Measurements from ENCODE around the gene GAL3ST1.
"Not testable (repeated sequence)": the region's sequence is repeated elsewhere in the genome, so short reads cannot be mapped to it uniquely, and the experiment has no call there.

GAL3ST1 gene

DNA sequence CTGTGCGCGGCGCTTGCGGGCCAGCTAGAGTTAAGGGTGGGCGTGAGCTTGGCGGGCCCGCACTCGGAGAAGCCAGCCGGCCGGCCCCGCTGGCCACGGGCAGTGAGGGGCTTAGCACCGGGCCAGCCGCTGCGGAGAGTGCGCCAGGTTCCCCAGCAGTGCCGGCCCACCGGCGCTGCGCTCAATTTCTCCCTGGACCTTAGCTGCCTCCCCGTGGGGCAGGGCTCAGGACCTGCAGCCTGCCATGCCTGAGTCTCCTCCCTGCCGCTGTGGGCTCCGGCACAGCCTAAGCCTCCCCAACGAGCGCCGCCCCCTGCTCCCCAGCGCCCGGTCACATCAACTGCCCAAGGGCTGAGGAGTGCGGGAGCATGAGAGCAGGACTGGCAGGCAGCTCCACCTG lies 22.4 kb upstream of the GAL3ST1 start:
- DNase-seq (ENCODE audit: low read depth, low spot score): no peak

DNA sequence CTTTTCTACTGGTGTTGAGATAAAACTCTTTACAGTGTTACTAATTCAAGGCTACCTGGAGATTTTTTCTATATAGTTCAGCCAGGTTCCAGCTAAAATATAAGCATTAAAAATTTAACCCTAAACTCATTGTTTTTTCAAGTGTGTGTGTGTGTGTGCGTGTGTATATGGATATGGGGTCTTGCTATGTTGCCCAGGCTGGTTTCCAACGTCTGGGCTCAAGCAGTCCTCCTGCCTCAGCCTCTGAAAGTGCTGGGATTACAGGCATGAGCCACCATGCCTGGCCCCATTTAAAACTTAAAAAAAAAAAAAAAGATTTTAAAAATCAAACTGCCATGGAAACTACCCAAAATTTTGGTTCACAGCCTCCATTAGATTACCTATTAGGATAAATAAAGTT lies 21.7 kb upstream of the GAL3ST1 start:
- no peak for DNase-seq (ENCODE audit: low read depth, low spot score)

DNA sequence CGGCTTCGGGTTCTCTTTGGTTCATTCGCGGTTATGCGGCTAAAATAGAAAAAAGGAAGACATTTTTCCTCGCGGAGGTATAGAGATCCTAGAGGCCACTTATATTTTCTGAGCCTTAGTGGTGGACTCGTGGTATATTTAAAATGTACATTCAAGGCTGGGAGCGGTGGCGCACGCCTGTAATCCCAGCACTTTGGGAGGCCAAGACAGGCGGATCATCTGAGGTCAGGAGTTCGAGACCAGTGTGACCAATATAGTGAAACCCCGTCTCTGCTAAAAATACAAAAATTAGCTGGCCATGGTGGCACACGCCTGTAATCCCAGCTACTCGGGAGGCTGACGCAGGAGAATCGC lies 17.9 kb upstream of the GAL3ST1 start:
- not testable (repeated sequence) for DNase-seq (ENCODE audit: low read depth, low spot score)

DNA sequence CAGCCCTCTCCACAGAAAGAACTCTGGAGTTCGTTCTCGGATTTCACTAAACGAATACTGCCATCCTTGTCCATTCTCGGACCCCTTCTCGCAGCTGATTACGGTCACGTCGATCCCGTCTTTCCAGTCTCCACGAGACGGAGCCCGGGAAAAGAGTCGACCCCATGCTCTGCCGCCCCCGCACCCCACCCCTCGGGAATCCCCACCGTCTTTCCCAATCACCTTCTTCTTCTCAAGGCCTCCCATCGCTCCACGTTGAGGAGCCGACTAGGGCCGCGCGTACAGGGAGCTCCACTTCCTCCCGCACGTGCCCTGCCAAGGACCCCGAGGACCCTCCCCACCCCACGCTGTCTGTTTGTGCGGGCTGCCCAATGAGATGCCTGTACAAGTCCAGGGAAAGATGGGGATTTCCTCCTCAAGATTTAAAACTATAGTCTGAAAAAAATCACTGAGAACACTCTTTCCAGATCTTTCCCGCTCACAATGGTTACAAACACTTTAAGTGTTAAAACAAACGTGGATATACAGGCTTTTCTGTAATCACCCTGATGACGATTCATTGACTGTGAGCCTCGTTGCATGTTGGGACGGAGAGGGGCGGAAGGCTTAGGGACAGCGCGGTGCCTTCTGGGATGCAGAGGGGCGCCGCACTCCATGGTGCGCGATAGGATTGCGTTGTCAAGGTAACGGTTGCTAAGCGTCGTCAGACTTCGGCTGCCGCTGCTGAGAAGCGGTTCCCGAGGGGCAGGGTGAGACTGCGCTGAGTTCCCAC lies 17.3 kb upstream of the GAL3ST1 start, which contains the start of gene PES1:
Gene PES1, minus strand, starts transcription at position 323 of the 772 bp plus-strand sequence. Its CDS starts 77 bp downstream, at position 246.
- DNase-seq (ENCODE audit: low read depth, low spot score): peak; percentile 98

DNA sequence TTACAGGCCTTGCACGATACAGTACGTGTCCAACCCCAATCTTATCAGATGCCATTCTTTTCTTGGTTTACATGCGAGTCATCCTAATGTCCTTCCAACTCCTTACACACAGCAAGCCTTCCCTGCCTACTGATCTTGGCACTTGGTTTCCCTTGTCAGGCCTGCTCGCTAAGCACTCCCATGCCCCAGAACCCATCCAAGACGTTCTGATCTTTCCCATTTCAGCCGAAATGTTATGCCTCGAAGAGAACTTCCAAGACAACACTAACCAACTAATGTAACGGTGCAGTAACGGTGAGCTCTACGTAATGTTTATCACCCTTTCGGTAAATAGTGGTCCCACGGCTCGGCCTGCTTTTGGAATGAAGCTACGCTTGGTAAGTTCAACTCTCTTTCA lies 16.7 kb upstream of the GAL3ST1 start:
- DNase-seq (ENCODE audit: low read depth, low spot score): no peak

DNA sequence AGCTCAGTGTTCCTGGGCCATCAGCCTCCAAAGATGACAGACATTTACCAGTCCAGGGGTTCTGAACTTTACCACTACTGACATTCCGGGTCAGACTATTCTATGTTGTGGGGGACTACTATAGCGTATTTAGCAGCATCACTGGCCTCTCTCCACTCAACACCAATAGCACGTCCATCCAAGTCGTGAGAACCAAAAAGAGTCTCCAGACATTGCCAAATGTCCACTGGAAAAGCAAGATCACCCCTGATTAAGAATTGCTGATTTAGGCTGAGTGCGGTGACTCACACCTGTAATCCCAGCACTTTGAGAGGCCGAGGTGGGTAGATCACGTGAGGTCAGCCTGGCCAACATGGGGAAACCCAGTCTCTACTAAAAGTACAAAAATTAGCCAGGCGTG lies 11.9 kb upstream of the GAL3ST1 start:
- no peak for DNase-seq (ENCODE audit: low read depth, low spot score)

DNA sequence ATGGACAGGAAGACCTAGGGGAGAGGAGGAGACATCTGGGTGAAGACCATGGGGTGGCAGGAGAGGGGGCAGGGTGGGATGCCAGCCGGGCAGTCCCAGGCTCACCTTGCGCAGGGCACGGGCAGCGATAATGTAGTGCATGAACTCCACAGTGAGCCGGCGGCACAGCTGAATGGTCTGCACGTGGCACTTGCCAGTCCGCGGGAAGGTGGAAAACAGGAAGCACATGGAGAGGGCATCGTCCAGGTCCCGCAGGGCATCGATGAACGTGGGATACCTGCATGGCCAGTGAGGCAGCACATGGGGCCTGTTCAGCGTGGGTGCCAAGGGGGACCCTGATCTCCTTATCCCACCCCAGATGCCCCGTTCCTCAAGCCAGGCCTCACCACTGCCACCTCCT lies 10.0 kb upstream of the GAL3ST1 start:
- no peak for DNase-seq (ENCODE audit: low read depth, low spot score)

DNA sequence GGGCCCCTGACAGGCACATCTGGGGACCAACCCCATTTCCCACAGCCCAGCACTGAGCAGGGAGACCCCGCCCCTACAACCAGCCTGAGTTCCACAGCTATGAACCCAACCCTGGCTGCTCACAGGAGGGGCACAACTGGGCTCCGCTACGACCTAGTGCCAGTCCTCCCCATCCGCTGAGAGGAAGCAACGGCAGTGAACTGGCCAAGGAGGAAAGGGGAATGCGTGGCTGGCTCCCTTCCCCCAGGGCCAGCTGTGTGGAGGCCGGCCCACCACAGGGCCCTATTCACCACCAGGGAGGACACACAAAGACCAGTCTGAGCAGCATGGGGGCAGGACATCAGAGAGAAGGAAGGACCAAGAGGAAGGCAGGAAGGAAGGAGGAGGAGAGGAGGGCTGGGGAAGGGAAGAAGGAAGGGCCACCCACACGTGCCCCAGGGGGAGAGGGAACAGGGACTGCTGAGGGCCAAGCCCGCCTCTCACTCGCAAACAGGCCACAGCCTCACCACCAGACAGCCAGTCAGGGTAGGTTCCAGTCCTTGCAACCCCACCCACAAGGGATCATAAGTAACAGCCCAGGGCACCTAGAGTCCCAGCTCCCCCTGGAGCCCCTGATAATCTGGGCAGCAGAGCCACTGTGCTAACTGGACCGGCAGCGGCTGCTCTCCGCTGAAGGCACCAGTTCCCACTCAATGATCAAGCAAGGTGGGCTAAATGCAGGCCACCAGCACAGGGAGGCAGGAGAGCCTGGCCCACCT lies 8.5 kb upstream of the GAL3ST1 start:
- DNase-seq (ENCODE audit: low read depth, low spot score): no peak

DNA sequence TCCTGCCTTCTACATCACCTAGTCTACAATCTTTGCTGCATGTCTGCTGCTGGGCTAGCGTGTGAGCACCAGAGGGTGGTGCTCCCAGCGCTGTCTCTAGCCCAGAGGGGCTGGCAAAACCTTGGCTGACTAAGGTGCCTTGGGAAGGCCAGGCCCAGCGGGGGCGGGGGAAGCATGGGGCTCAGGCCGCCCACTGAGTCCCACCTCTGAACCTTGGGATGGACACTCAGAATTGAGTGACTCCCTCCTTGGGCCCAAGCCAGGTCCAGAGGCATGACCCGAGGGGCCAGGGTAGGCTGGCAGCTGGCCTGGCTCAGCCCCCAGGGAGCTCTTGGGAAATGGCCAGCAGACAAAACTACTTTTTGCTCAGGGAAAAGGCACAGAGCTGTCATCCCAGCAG lies 7.6 kb upstream of the GAL3ST1 start:
- DNase-seq (ENCODE audit: low read depth, low spot score): no peak

DNA sequence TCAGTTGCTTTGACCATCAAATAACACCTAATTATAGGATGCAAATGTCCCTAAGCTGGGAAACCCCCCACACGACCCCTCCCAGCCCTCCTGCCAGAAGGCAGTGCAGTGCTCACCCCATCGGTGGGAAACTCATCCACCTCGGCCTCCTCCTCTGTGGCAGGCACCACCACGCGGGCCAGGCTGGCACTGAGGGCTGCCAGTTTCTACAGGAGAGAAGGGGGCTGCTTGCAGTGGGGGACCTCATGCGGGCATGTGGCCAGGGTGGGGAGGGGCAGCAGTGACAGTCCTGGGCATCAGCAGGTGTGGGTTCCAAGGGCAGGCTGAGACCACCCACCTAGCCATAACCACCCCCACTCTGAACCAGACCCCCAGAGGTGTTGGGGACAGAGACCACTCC lies 6.4 kb upstream of the GAL3ST1 start:
- DNase-seq (ENCODE audit: low read depth, low spot score): no peak

DNA sequence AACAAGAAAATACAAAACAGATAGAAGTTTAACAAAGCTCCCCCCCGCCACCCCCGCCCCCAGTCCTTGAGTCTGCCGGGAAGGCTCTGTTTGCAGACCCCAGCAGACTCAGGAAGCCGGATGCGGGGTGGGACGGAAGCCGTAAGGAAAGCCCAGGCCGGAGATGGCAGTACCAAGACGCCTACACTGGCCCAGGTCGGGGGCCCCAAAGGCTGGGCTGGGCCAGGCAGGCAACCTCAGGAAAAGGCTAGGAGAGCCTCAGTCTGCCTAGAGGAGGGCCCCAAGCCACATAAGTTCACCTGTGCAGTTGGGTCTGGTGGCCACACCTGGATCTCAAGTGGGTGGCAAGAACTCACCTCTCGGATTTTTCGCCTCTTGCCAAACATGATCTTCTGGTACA lies 4.0 kb upstream of the GAL3ST1 start:
- DNase-seq (ENCODE audit: low read depth, low spot score): no peak

DNA sequence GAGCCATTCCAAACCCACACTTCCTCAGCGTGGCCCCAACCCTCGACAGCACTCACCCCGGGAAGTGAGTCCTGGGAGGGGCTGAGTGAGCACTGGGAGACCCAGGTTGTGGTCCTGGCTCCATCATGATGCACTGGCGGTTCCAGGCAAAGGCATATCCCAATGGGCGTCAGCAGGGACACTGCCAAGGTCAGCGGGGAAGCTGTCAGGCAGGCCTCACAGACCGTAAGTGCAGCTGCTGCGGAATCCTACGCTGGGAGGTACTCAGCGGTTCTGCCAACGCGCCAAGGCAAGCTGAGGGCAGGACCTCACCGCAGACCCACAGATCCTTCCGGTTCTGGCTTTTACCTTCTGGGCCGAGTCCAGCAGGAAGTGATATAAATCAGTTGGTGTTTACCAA lies 1.4 kb upstream of the GAL3ST1 start:
- no peak for DNase-seq (ENCODE audit: low read depth, low spot score)

DNA sequence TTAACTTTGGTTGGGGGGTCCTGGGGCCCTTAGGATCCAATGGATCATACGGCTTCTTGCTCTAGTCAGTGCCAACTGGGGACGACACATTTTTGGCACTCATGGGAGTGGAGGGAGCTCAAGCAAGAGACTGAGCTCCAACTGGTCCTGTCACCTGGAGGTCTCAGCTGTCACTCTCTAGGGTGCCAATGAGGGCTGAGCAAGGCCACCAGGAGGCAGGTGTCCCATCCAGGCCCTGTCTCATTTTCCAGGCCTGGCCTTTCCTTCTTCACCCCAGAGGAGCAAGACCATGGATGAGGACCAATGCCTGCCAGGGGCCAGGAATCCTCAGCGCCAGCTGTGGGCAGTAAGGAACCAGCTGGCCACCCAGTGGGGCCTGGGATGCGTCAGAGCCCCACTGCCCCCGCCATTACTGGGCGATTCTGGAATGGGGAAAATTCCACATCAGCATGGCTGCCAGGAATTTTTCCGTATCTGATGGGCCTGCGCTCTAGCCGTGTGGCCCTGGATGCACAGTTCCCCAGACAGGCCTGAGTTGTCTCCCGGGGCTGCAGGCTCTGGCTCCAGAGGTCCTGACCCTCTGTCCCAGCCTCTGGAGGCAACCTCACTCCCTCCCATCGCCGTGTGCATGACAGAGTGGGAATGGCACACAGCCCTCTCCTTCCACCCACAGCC lies 669 bp upstream of the GAL3ST1 start:
- DNase-seq (ENCODE audit: low read depth, low spot score): no peak

DNA sequence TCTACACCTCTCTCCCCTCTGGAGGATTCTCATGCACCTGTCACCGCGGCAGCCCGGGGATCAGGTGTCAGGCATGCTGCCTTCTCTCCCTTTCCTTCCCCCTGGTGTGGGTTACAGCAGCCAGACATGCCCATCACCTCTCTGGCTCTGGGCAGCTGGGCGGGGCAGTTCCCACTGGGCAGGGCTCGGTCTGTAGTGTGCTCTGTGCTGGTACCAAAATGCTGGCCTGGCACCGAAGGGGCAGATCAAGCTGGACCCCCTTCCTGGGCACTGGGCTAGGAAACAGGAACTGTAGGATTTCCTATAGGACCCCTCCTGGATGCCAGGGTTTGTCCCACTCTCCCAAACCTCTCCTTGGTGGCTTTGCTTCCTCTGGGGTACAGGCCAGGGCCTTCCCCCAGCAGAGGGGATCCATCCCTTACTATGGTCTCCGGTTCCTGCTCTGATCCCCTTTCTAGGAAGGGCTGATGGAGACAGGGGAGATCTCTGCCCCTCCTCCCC lies 821 bp downstream of the GAL3ST1 start:
- no peak for DNase-seq (ENCODE audit: low read depth, low spot score)

DNA sequence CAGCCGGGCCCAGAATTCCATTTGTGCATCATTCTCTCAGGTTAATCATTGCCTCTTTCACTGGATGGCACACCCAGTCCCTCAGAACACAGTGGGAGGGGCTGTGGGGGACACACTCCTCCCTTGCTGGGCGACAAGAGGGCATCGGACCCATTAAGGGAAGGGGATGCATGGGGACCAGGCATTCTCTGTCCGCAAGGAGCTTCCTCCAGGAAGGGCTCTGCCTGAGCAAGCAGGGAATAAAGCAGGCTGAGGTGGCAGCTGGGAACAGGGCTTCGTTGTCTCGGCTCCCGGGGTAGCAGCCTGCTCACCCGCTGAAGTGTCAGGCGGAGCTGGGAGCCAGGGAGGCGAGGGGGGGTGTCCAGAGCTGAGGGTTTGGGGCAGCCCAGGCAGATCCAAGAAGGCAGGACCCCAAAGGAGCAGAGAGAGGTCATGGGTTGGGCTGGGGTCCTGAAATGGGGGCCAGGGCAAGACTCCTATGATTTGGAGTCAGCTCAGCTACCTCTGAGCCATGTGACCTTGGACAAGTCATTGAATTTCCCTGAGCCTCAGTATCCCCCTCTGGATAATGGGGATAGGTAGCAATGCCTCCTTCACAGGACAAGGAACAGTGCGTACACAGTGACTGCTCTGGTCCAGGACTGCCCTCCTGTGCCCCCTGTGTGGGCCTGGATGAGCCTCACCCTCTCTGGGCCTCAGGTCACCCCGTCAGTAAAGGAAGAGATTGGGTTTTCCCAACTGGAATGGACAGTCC lies 1.4 kb downstream of the GAL3ST1 start:
- no peak for DNase-seq (ENCODE audit: low read depth, low spot score)

DNA sequence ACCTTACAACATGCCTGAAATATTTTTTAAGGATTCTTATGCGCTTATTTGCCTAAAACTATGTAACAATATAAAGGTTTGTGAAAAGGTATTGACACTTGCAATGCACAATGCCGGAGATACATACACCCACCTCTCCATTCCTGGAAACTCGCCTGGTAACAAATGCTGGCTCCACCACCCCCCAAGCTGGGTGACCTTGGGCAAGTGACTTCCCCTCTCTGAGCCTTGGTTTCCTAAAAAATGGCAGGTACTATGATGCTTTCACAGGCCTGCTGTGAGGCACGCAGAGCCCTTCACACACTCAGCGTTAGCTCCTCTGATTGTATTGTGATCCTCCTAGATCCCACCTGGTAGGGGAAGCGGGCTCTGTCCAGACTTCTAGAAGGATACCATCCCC lies 2.3 kb downstream of the GAL3ST1 start:
- DNase-seq (ENCODE audit: low read depth, low spot score): no peak

DNA sequence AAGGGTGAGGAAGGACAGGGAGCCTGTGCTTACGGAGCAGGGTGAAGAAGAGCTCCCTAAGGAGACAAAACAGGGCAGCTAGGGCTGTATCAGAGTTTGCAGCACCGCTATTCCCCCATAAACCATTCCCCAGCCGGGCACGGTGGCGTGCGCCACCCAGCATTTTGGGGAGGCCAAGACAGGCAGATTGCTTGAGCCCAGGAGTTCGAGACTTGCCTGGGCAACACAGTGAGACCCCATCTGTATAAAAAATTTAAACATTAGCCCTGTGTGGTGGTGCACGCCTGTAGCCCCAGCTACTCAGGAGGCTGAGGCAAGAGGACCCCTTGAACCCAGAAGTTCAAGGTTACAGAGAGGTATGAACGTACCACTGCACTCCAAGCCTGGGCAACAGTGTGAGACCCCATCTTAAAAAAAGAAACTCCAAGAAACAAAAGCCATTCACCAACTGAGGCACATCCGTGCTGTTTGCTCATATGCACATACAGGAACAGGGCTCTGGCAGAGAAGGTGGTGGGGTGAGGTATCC lies 4.7 kb downstream of the GAL3ST1 start:
- no peak for DNase-seq (ENCODE audit: low read depth, low spot score)

DNA sequence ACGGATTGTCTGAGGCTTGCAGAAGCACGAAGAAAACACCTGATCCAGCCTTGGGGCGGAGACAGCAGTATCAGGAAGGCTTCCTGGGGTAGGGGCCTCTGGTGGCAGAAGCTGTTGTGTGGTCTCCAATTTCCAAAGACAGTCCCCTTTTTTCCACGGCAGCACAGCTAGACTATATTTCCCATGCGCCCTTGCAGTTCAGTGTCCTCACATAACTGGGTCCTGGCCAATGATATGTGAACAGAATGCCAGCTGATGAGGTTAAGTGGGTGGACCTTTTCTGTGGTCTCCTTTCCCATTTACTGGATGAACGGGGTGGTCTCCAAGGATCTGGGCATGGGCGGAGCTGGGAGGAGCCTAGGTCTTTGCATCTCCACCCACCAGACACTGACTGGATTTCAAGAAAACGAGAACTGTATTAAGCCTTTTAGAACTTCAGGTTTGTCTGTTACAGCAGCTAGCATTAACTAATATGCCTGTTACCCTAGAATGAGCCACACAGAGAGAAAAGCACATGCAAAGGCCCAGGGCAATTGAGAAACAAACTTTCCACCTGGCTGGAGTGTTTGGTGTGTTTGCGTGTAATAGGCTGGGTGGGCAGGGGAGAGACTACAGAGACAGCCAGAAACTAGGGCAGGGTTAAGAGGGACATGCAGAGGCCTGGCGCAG lies 6.2 kb downstream of the GAL3ST1 start:
- no peak for DNase-seq (ENCODE audit: low read depth, low spot score)

DNA sequence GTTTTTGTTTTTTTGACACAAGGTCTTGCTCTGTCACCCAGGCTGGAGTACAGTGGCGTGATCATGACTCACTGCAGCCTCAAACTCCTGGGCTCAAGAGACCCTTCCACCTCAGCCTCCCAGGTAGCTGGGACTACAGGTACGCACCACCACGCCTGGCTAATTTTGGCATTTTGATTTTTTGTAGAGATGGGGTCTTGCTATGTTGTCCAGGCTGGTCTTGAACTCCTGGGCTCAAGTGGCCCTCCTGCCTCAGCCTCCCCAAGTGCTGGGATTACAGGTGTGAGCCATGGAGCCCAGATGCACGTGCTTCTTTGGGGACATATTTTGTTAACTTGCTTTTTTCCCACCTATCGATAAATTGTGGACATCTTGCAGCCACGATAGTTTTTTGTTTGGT lies 7.2 kb downstream of the GAL3ST1 start:
- DNase-seq (ENCODE audit: low read depth, low spot score): not testable (repeated sequence)

DNA sequence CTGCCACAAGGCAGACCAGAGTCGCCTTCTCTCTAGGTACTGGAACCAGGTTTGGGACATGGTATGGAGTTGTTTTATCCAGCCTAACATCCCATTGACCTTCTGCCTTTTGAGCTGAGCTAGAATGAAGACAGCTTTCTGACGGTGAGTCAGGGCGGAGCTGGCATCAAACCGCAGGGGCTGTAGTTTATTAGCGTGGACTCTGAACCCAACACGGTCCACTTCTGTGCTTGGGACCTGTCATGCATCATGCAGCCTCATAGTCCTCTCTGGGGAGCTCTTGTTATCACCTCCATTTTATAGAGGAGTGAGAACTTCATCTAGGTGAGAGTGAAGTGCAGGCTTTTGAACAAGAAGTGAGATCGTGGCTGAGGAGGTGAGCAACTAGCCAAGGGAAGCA lies 8.3 kb downstream of the GAL3ST1 start:
- DNase-seq (ENCODE audit: low read depth, low spot score): no peak

DNA sequence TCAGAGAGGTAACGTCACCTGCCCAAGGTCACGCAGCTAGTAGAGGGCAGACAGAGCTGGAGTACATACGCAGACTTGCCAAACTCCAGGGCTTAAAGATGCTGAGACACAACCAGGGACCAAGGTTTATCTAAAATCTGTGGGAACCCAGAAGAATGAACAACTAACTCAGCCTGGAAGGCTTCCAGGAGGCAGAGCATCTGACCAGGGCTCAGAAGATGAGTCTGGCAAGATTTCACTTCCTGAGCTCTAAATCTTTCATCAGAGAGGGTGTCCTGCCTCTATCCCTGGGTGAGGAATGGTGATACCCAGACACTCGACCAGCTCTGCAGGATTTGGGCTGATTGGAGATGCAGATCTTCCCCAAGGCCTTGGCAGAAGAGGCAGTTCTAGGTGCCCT lies 9.1 kb downstream of the GAL3ST1 start:
- no peak for DNase-seq (ENCODE audit: low read depth, low spot score)
